ENCODE results near the gene MEIS2.

MEIS2 gene

GRCh38 chr15:37055481-37055880, 44.9 kb downstream of the MEIS2 start:
- H3K27me3 Mint-ChIP-seq (ENCODE audit: low read depth) = peaks cover 3% of the 10 kb centered on the region
- TF ChIP-seq CTCF (IDR thresholded peaks at IDR 0.05; ENCODE audit: unreplicated experiment in 3 of 3) = no peak
- no peak overlapping the region for H3K4me3 Mint-ChIP-seq
- peak overlapping the region; percentile 58 to 93 (median 83) for H3K27ac Mint-ChIP-seq
- H3K9me3 Mint-ChIP-seq = no peaks in the 10 kb centered on the region
- H3K36me3 Mint-ChIP-seq (ENCODE audit: low read depth) = peaks cover 77% of the 10 kb centered on the region
- peaks cover 49% of the 10 kb centered on the region for H3K4me1 Mint-ChIP-seq

DNA sequence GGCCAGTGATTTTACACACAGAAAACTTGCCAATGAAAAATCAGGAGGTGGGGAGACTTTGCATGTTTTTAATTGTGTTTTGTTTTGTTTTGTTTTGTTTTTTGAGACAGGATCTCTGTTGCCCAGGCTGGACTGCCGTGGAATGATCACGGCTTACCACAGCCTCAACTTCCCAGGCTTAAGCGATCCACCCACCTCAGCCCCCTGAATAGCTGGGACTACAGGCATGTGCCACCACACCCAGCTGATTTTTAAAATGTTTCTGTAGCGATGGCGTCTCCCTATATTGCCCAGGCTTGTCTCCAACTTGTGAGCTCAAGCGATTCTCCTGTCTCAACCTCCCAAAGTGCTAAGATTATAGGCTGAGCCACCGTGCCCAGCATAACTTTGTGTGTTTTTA, 46.0 kb downstream of the MEIS2 start:
- Mint-ChIP-seq H3K9me3 (no peaks in the 10 kb centered on the region), H3K27ac (peak overlapping the region in 2 of 3 experiments; percentile 50 to 58), H3K4me3 (no peak overlapping the region), H3K27me3 (ENCODE audit: low read depth) (peaks cover 3% of the 10 kb centered on the region), H3K4me1 (peaks cover 49% of the 10 kb centered on the region), H3K36me3 (ENCODE audit: low read depth) (peaks cover 79% of the 10 kb centered on the region)
- no peak for TF ChIP-seq CTCF (IDR thresholded peaks at IDR 0.05; ENCODE audit: unreplicated experiment in 3 of 3)

- Mint-ChIP-seq H3K4me1 (peaks cover 37% of the 10 kb centered on the region), H3K9me3 (no peaks in the 10 kb centered on the region), H3K36me3 (ENCODE audit: low read depth) (peaks cover 80% of the 10 kb centered on the region), H3K27ac (peak overlapping the region; percentile 2 to 40 (median 10)), H3K4me3 (no peak overlapping the region), H3K27me3 (ENCODE audit: low read depth) (peaks cover 3% of the 10 kb centered on the region)
- no peak for TF ChIP-seq CTCF (IDR thresholded peaks at IDR 0.05; ENCODE audit: unreplicated experiment in 3 of 3)
These were observed 47.2 kb downstream of the MEIS2 start for GRCh38 chr15:37053166-37053565.

GRCh38 chr15:37050345-37050744, 50.0 kb downstream of the MEIS2 start:
- H3K4me1 Mint-ChIP-seq = peaks cover 33% of the 10 kb centered on the region
- no peak for TF ChIP-seq CTCF (IDR thresholded peaks at IDR 0.05; ENCODE audit: unreplicated experiment in 3 of 3)
- peaks cover 3% of the 10 kb centered on the region for H3K27me3 Mint-ChIP-seq (ENCODE audit: low read depth)
- H3K27ac Mint-ChIP-seq = no peak overlapping the region
- no peaks in the 10 kb centered on the region for H3K9me3 Mint-ChIP-seq
- H3K36me3 Mint-ChIP-seq (ENCODE audit: low read depth) = peaks cover 73% of the 10 kb centered on the region
- no peak overlapping the region for H3K4me3 Mint-ChIP-seq

DNA sequence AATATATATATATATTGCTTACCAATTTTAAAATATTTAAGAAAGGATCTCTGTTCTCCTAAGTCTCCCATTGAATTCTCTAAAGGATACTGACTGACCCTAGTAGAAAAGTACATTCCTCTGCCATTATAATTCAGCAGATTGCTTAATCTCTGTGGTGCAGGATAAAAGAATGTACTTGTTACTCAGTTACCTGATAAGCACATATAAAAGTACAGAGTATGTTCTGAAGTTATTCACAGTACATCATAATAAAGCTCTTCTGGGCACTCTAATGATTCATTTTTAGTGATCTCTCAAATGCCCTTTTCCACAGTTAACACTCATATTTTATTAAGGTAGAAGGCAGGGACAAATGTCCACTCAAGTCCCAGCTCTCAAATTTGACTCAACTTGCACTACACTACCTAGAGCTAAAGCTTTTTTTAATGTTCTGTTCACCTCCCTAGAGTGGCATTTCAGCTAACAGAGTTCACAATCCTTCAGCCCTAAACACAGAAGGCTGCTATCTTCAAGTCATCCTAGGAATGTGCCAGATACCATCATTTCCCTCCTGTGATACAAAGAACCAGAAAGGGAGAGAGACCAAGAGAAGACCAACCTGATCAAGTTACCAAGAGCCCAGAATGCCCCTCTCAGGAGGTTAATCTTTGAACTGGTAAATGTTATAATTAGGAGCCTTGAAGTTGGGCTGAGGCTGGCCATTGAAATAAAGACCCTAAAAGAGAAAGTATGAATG, 53.3 kb downstream of the MEIS2 start:
- no peak for TF ChIP-seq CTCF (IDR thresholded peaks at IDR 0.05; ENCODE audit: unreplicated experiment in 3 of 3)
- peak overlapping the region; percentile 11 to 90 (median 24) for H3K27ac Mint-ChIP-seq

More for the DNA sequence above, 53.3 kb downstream of the MEIS2 start:
- H3K4me3 Mint-ChIP-seq = no peak overlapping the region
- peaks cover 31% of the 10 kb centered on the region for H3K4me1 Mint-ChIP-seq
- H3K27me3 Mint-ChIP-seq (ENCODE audit: low read depth) = no peaks in the 10 kb centered on the region
- H3K9me3 Mint-ChIP-seq = no peaks in the 10 kb centered on the region
- H3K36me3 Mint-ChIP-seq (ENCODE audit: low read depth) = peaks cover 74% of the 10 kb centered on the region

All from nephron (organoid).